Activated CD4-positive, CD25-positive, alpha-beta regulatory T cell treated with anti-CD3 and anti-CD28 coated beads, Interleukin-2, amount 50 U/mL, for 16 hours (primary cell): ENCODE data around the gene MCCC1.
"Not testable (repeated sequence)": the region's sequence is repeated elsewhere in the genome, so short reads cannot be mapped to it uniquely, and the experiment has no call there.

Source experiments
- DNase-seq: peaks from one replicate; pipeline ENCODE4 v3.0.0-alpha.2; 2020; ENCODE audit warnings: low read depth, low spot score

The MCCC1 gene

GRCh38 chr3:183103950-183104349 is 4.7 kb upstream of the MCCC1 start:
- not testable (repeated sequence) for DNase-seq

GRCh38 chr3:183101040-183101439 is 1.7 kb upstream of the MCCC1 start:
- DNase-seq: not testable (repeated sequence)

- no peak for DNase-seq
Observed at GRCh38 chr3:183100376-183100775, 1.1 kb upstream of the MCCC1 start.

- DNase-seq: no peak
Observed at GRCh38 chr3:183099838-183100204, 525 bp upstream of the MCCC1 start.

GRCh38 chr3:183098536-183099025 is 715 bp downstream of the MCCC1 start:
- DNase-seq: no peak

GRCh38 chr3:183094711-183095110 is 4.6 kb downstream of the MCCC1 start:
- DNase-seq: no peak

GRCh38 chr3:183092256-183092655 is 7.0 kb downstream of the MCCC1 start:
- no peak for DNase-seq

GRCh38 chr3:183087184-183087583 is 12.1 kb downstream of the MCCC1 start:
- no peak for DNase-seq

GRCh38 chr3:183085634-183086390 is 13.5 kb downstream of the MCCC1 start:
- no peak for DNase-seq

- DNase-seq: no peak
Observed at GRCh38 chr3:183082355-183082915, 16.9 kb downstream of the MCCC1 start.

GRCh38 chr3:183081459-183082183 is 17.7 kb downstream of the MCCC1 start:
- DNase-seq: no peak

GRCh38 chr3:183080628-183081027 is 18.7 kb downstream of the MCCC1 start:
- no peak for DNase-seq

- no peak for DNase-seq
Observed at GRCh38 chr3:183074881-183075280, 24.4 kb downstream of the MCCC1 start.

GRCh38 chr3:183074261-183074660 is 25.0 kb downstream of the MCCC1 start:
- DNase-seq: no peak

GRCh38 chr3:183073839-183074238 is 25.5 kb downstream of the MCCC1 start:
- no peak for DNase-seq

GRCh38 chr3:183070892-183071291 is 28.4 kb downstream of the MCCC1 start:
- DNase-seq: no peak

- no peak for DNase-seq
Observed at GRCh38 chr3:183069086-183069485, 30.2 kb downstream of the MCCC1 start.

- DNase-seq: not testable (repeated sequence)
Observed at GRCh38 chr3:183066891-183067290, 32.4 kb downstream of the MCCC1 start.

- no peak for DNase-seq
Observed at GRCh38 chr3:183064475-183064874, 34.8 kb downstream of the MCCC1 start.

GRCh38 chr3:183061391-183062172 is 37.7 kb downstream of the MCCC1 start:
- no peak for DNase-seq

- DNase-seq: no peak
Observed at GRCh38 chr3:183058351-183058750, 40.9 kb downstream of the MCCC1 start.

- DNase-seq: no peak
Observed at GRCh38 chr3:183050706-183051105, 48.6 kb downstream of the MCCC1 start.
